ENCODE results near the gene SORL1.

Gene SORL1

DNA sequence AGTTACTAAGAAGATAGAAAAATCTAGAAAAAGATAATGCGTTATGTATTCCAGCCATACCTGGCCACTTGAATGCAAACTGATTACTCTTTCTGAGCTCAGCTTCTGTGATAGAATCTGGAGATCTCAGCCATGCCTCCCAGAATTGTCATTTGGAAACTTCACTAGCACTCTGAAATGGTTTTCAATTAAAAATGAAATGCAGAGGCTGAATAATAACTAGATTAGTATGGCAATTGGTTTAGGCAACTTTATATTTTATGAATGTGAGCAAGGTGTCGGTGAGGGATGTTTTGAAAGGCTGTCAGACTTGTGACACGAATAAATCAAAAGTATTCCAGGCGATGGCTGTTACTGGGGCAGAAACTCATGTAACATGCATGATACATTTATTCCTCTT lies 129.5 kb downstream of the SORL1 start:
- Histone ChIP-seq H3K36me3 (ENCODE audit: insufficient read depth, low read length) (peaks cover 100% of the 10 kb centered on the region), H3K79me2 (ENCODE audit: insufficient read depth, low read length) (no peaks in the 10 kb centered on the region), H3K4me1 (ENCODE audit: insufficient read depth, low read length, severe bottlenecking) (peaks cover 19% of the 10 kb centered on the region), H3K4me3 (ENCODE audit: low read depth, low read length, poor library complexity, severe bottlenecking) (no peak overlapping the region), H3K27ac (ENCODE audit: low read depth, low read length, poor library complexity, severe bottlenecking) (peak overlapping the region; percentile 76), H3K9me2 (ENCODE audit: low read depth, low read length) (no peaks in the 10 kb centered on the region), H3K27me3 (ENCODE audit: insufficient read depth, low read length) (no peaks in the 10 kb centered on the region), H3F3A (ENCODE audit: insufficient read depth, low read length) (no peaks in the 10 kb centered on the region), H4K20me1 (ENCODE audit: insufficient read depth, low read length) (no peaks in the 10 kb centered on the region), H3K9me3 (ENCODE audit: low read length) (0 out of 2 replicates have a peak, but pooled peaks cover 5% of the 10 kb centered on the region), H3K9ac (ENCODE audit: low read length) (no peak overlapping the region), H3K4me2 (ENCODE audit: low read length) (no peak overlapping the region), H2AFZ (ENCODE audit: low read length) (no peak overlapping the region)
- TF ChIP-seq EZH2 (IDR thresholded peaks at IDR 0.05; ENCODE audit: borderline replicate concordance, low read length), result no peak
- TF ChIP-seq, protein P1, sequence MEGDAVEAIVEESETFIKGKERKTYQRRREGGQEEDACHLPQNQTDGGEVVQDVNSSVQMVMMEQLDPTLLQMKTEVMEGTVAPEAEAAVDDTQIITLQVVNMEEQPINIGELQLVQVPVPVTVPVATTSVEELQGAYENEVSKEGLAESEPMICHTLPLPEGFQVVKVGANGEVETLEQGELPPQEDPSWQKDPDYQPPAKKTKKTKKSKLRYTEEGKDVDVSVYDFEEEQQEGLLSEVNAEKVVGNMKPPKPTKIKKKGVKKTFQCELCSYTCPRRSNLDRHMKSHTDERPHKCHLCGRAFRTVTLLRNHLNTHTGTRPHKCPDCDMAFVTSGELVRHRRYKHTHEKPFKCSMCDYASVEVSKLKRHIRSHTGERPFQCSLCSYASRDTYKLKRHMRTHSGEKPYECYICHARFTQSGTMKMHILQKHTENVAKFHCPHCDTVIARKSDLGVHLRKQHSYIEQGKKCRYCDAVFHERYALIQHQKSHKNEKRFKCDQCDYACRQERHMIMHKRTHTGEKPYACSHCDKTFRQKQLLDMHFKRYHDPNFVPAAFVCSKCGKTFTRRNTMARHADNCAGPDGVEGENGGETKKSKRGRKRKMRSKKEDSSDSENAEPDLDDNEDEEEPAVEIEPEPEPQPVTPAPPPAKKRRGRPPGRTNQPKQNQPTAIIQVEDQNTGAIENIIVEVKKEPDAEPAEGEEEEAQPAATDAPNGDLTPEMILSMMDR (IDR thresholded peaks at IDR 0.05; ENCODE audit: low read length), result no peak

DNA sequence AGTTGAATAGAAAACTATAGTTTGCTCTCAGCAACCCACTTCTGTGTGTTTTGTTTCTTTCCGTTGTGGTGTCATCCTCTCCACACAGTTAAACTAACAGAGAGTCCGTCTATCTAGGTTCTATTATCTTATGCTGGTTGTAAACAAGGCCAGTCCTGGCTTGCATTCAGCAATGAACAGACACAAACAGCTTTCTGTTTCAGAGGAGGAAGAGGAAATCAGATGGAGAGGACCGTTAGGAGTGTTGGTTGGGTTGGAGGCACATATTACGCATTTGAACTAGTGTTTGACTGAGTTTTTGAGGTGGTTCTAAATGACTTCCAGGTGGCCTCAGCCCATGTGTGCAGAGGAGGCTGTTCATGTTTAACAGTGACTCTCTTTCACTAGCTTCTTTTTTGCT lies 130.2 kb downstream of the SORL1 start:
- H4K20me1 ChIP-seq (ENCODE audit: insufficient read depth, low read length), result no peaks in the 10 kb centered on the region
- no peak overlapping the region for H3K4me3 ChIP-seq (ENCODE audit: low read depth, low read length, poor library complexity, severe bottlenecking)
- no peak overlapping the region for H2AFZ ChIP-seq (ENCODE audit: low read length)
- 0 out of 2 replicates have a peak, but pooled peaks cover 5% of the 10 kb centered on the region for H3K9me3 ChIP-seq (ENCODE audit: low read length)
- no peak overlapping the region for H3K4me2 ChIP-seq (ENCODE audit: low read length)
- no peaks in the 10 kb centered on the region for H3K79me2 ChIP-seq (ENCODE audit: insufficient read depth, low read length)
- TF ChIP-seq EZH2 (IDR thresholded peaks at IDR 0.05; ENCODE audit: borderline replicate concordance, low read length), result no peak
- TF ChIP-seq, protein P1 (IDR thresholded peaks at IDR 0.05; ENCODE audit: low read length), result no peak
- H3K27me3 ChIP-seq (ENCODE audit: insufficient read depth, low read length), result no peaks in the 10 kb centered on the region
- H3K27ac ChIP-seq (ENCODE audit: low read depth, low read length, poor library complexity, severe bottlenecking), result peak overlapping the region; percentile 76
- peaks cover 100% of the 10 kb centered on the region for H3K36me3 ChIP-seq (ENCODE audit: insufficient read depth, low read length)
- no peaks in the 10 kb centered on the region for H3F3A ChIP-seq (ENCODE audit: insufficient read depth, low read length)
- H3K9me2 ChIP-seq (ENCODE audit: low read depth, low read length), result no peaks in the 10 kb centered on the region
- H3K9ac ChIP-seq (ENCODE audit: low read length), result no peak overlapping the region
- peaks cover 19% of the 10 kb centered on the region for H3K4me1 ChIP-seq (ENCODE audit: insufficient read depth, low read length, severe bottlenecking)

DNA sequence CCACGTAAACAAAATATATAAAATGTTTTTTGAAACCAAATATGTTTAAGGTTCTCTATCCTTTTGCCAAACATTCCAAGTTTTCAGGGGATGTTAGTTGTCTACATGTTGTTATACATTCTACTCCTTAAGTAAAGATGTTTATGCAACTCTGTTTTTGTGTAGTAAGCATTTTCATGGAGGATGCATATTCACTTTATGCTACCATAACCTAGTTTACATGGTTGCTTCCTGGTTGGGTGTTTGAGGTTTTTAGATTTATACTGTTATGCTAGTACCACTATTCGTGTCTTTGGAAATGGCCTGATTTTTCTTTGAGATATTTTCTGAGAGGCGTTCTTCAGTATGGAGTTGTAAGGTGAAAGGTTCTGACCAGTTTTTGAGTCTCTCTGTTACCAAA lies 131.7 kb downstream of the SORL1 start:
- Histone ChIP-seq H3K27me3 (ENCODE audit: insufficient read depth, low read length) (no peaks in the 10 kb centered on the region), H3K79me2 (ENCODE audit: insufficient read depth, low read length) (no peaks in the 10 kb centered on the region), H3K4me3 (ENCODE audit: low read depth, low read length, poor library complexity, severe bottlenecking) (no peak overlapping the region), H3K27ac (ENCODE audit: low read depth, low read length, poor library complexity, severe bottlenecking) (no peak overlapping the region), H3K4me1 (ENCODE audit: insufficient read depth, low read length, severe bottlenecking) (peaks cover 28% of the 10 kb centered on the region), H3K9me2 (ENCODE audit: low read depth, low read length) (no peaks in the 10 kb centered on the region), H3K9me3 (ENCODE audit: low read length) (0 out of 2 replicates have a peak, but pooled peaks cover 3% of the 10 kb centered on the region), H3K4me2 (ENCODE audit: low read length) (no peak overlapping the region), H4K20me1 (ENCODE audit: insufficient read depth, low read length) (no peaks in the 10 kb centered on the region), H2AFZ (ENCODE audit: low read length) (no peak overlapping the region), H3F3A (ENCODE audit: insufficient read depth, low read length) (no peaks in the 10 kb centered on the region), H3K9ac (ENCODE audit: low read length) (no peak overlapping the region), H3K36me3 (ENCODE audit: insufficient read depth, low read length) (peaks cover 100% of the 10 kb centered on the region)
- no peak for TF ChIP-seq EZH2 (IDR thresholded peaks at IDR 0.05; ENCODE audit: borderline replicate concordance, low read length)
- TF ChIP-seq, protein P1 (IDR thresholded peaks at IDR 0.05; ENCODE audit: low read length), result no peak
